Omental fat pad (tissue), 4 donors: ENCODE measurements around the gene ARMH3. TPM values are rescaled to one million over a fixed set of nuclear protein-coding genes. Genes with fewer than 3 reads are reported as not detected.

Experiments
- ATAC-seq: fragments of 150-250 bp; one replicate; pipeline ENCODE4 v1.9.1; 2016; ENCODE audit warnings: mild to moderate bottlenecking, moderate library complexity; ENCODE audit not compliant: low FRiP score
- DNase-seq: peaks from one replicate; pipeline ENCODE4 v3.0.0-alpha.2; 2019; ENCODE audit warnings: low spot score
- CTCF ChIP-seq, 3 donors: fragments of 450-650 bp; IDR thresholded peaks; one replicate each; pipeline ENCODE4 v1.5.1; 2016 to 2017; ENCODE audit warnings: antibody characterized with exemption in 3 of 3, mild to moderate bottlenecking in 3 of 3, moderate library complexity in 2 of 3
- total RNA-seq, 4 donors: library from RNA; depleted of rRNA; stranded (reverse); fragments of >200 nt; gene quantifications; one replicate each; pipeline ENCODE4 v1.1.0, GENCODE V29; 2016

The ARMH3 gene
- total RNA-seq, 4 donors from 2014 or later: 10.0 to 61.8 (median 12.7) TPM

- ATAC-seq (peak; percentile 54), DNase-seq (peak; percentile 69)
- no peak for TF ChIP-seq CTCF (IDR thresholded peaks at IDR 0.05)
Observed at GRCh38 chr10:101889256-101890210, 166.4 kb downstream of the ARMH3 start.

GRCh38 chr10:101888251-101888949 lies 167.6 kb downstream of the ARMH3 start:
- DNase-seq (no peak), ATAC-seq (no peak)
- TF ChIP-seq CTCF (IDR thresholded peaks at IDR 0.05): no peak

GRCh38 chr10:101887775-101888174 lies 168.2 kb downstream of the ARMH3 start:
- no peak for DNase-seq
- no peak for TF ChIP-seq CTCF (IDR thresholded peaks at IDR 0.05)
- no peak for ATAC-seq

- ATAC-seq (no peak), DNase-seq (no peak)
- no peak for TF ChIP-seq CTCF (IDR thresholded peaks at IDR 0.05)
Observed at GRCh38 chr10:101886521-101887312, 169.3 kb downstream of the ARMH3 start.

- TF ChIP-seq CTCF (IDR thresholded peaks at IDR 0.05): no peak
- DNase-seq (no peak), ATAC-seq (no peak)
Observed at GRCh38 chr10:101881036-101881774, 174.8 kb downstream of the ARMH3 start.

- DNase-seq (no peak), ATAC-seq (no peak)
- no peak for TF ChIP-seq CTCF (IDR thresholded peaks at IDR 0.05)
Observed at GRCh38 chr10:101880232-101880573, 175.8 kb downstream of the ARMH3 start.
